Stomach (tissue), 4 donors: ENCODE measurements around the gene SMARCA5.
"Not testable (repeated sequence)": the region's sequence is repeated elsewhere in the genome, so short reads cannot be mapped to it uniquely, and the experiment has no call there.

Experiments
- CTCF ChIP-seq, 7 experiments: fragments of 450-650 bp in 4 of 7; fragments of 200-600 bp in 3 of 7; sonication (generic) in 3 of 7; IDR thresholded peaks; one replicate each; pipeline ENCODE4 v1.5.1; 2016 to 2019; ENCODE audit warnings: antibody characterized with exemption in 7 of 7, control low read depth in 2 of 7, mild to moderate bottlenecking in 1 of 7
- POLR2A ChIP-seq, 4 donors: fragments of 450-650 bp; IDR thresholded peaks; one replicate each; pipeline ENCODE4 v1.6.1; 2016; ENCODE audit warnings: antibody characterized with exemption in 4 of 4, control low read depth in 2 of 4, mild to moderate bottlenecking in 1 of 4, moderate library complexity in 1 of 4
- POLR2AphosphoS5 ChIP-seq, 3 donors: sonication (generic); formaldehyde crosslinking; IDR thresholded peaks; one replicate each; pipeline ENCODE4 v1.6.1; 2016; ENCODE audit warnings: antibody characterized with exemption in 3 of 3

GRCh38 chr4:143528046-143528445, 14.5 kb downstream of the SMARCA5 start:
- not testable (repeated sequence) for TF ChIP-seq POLR2A, CTCF, POLR2AphosphoS5 (IDR thresholded peaks at IDR 0.05)
